ENCODE results near the gene PRDM16.

- TF ChIP-seq FOXM1 (CRISPR knock-in tag; IDR thresholded peaks at IDR 0.05) = no peak
- no peak for TF ChIP-seq KDM4B (CRISPR knock-in tag; IDR thresholded peaks at IDR 0.05)
- no peak for TF ChIP-seq SP1 (IDR thresholded peaks at IDR 0.05)
- TF ChIP-seq SP1 (CRISPR knock-in tag; IDR thresholded peaks at IDR 0.05) = no peak
- no peak for TF ChIP-seq EEA1 (CRISPR knock-in tag; IDR thresholded peaks at IDR 0.05; ENCODE audit: borderline replicate concordance)
- TF ChIP-seq, protein P1, sequence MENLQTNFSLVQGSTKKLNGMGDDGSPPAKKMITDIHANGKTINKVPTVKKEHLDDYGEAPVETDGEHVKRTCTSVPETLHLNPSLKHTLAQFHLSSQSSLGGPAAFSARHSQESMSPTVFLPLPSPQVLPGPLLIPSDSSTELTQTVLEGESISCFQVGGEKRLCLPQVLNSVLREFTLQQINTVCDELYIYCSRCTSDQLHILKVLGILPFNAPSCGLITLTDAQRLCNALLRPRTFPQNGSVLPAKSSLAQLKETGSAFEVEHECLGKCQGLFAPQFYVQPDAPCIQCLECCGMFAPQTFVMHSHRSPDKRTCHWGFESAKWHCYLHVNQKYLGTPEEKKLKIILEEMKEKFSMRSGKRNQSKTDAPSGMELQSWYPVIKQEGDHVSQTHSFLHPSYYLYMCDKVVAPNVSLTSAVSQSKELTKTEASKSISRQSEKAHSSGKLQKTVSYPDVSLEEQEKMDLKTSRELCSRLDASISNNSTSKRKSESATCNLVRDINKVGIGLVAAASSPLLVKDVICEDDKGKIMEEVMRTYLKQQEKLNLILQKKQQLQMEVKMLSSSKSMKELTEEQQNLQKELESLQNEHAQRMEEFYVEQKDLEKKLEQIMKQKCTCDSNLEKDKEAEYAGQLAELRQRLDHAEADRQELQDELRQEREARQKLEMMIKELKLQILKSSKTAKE (CRISPR knock-in tag; IDR thresholded peaks at IDR 0.05; ENCODE audit: borderline replicate concordance) = no peak
- no peak for TF ChIP-seq ZNF775 (CRISPR knock-in tag; IDR thresholded peaks at IDR 0.05; ENCODE audit: borderline replicate concordance)
- no peak for TF ChIP-seq ATF2 (CRISPR knock-in tag; IDR thresholded peaks at IDR 0.05)
- TF ChIP-seq CEBPB (IDR thresholded peaks at IDR 0.05; ENCODE audit: borderline replicate concordance, low read depth, low read length) = no peak
- no peak for TF ChIP-seq RAD21 (CRISPR knock-in tag; IDR thresholded peaks at IDR 0.05)
- no peak for TF ChIP-seq REST (IDR thresholded peaks at IDR 0.05; ENCODE audit: borderline replicate concordance in 1 of 2, low read depth in 1 of 2, low read length in 2 of 2)
- no peak for TF ChIP-seq ZNF850 (CRISPR knock-in tag; conservative IDR thresholded peaks at IDR 0.05)
- no peak for TF ChIP-seq CTCF (CRISPR knock-in tag; IDR thresholded peaks at IDR 0.05)
- TF ChIP-seq REPIN1 (CRISPR knock-in tag; IDR thresholded peaks at IDR 0.05; ENCODE audit: borderline replicate concordance, low read depth) = no peak
- no peak for TF ChIP-seq CENPT (CRISPR knock-in tag; IDR thresholded peaks at IDR 0.05; ENCODE audit: low read depth)
Observed at GRCh38 chr1:3030663-3031381, 38.2 kb upstream of the PRDM16 start.
